ENCODE data around the gene HK3.

Gene HK3

GRCh38 chr5:176897263-176897662 is 1.9 kb downstream of the HK3 start:
- no peak for TF ChIP-seq CTCF (IDR thresholded peaks at IDR 0.05; ENCODE audit: low read depth, low read length)
- H3K4me3 ChIP-seq (replicated peaks in 1 of 2; ENCODE audit: low read depth in 2 of 2, low read length in 2 of 2) = no peak overlapping the region
- DNase-seq (ENCODE audit: low read depth in 2 of 2) = peak in 1 of 2 donors; percentile 11

GRCh38 chr5:176895831-176896230 is 3.3 kb downstream of the HK3 start:
- no peak overlapping the region for H3K4me3 ChIP-seq (replicated peaks in 1 of 2; ENCODE audit: low read depth in 2 of 2, low read length in 2 of 2)
- no peak for DNase-seq (ENCODE audit: low read depth in 2 of 2)
- no peak for TF ChIP-seq CTCF (IDR thresholded peaks at IDR 0.05; ENCODE audit: low read depth, low read length)

GRCh38 chr5:176894298-176894697 is 4.8 kb downstream of the HK3 start:
- no peak for DNase-seq (ENCODE audit: low read depth in 2 of 2)
- no peak for TF ChIP-seq CTCF (IDR thresholded peaks at IDR 0.05; ENCODE audit: low read depth, low read length)
- H3K4me3 ChIP-seq (replicated peaks in 1 of 2; ENCODE audit: low read depth in 2 of 2, low read length in 2 of 2) = no peak overlapping the region

- no peak for TF ChIP-seq CTCF (IDR thresholded peaks at IDR 0.05; ENCODE audit: low read depth, low read length)
- no peak for DNase-seq (ENCODE audit: low read depth in 2 of 2)
- H3K4me3 ChIP-seq (replicated peaks in 1 of 2; ENCODE audit: low read depth in 2 of 2, low read length in 2 of 2) = no peak overlapping the region
These were observed 6.5 kb downstream of the HK3 start for GRCh38 chr5:176892663-176893062.

GRCh38 chr5:176891331-176891958 is 7.7 kb downstream of the HK3 start:
- H3K4me3 ChIP-seq (replicated peaks in 1 of 2; ENCODE audit: low read depth in 2 of 2, low read length in 2 of 2) = no peak overlapping the region
- TF ChIP-seq CTCF (IDR thresholded peaks at IDR 0.05; ENCODE audit: low read depth, low read length) = no peak
- no peak for DNase-seq (ENCODE audit: low read depth in 2 of 2)

GRCh38 chr5:176890455-176891330 is 8.5 kb downstream of the HK3 start:
- H3K4me3 ChIP-seq (replicated peaks in 1 of 2; ENCODE audit: low read depth in 2 of 2, low read length in 2 of 2) = no peak overlapping the region
- DNase-seq (ENCODE audit: low read depth in 2 of 2) = no peak
- no peak for TF ChIP-seq CTCF (IDR thresholded peaks at IDR 0.05; ENCODE audit: low read depth, low read length)
